ENCODE results near the gene MBD4. TPM values are rescaled to one million over a fixed set of nuclear protein-coding genes. Genes with fewer than 3 reads are reported as not detected.
A peak's percentile ranks its signal among the peaks of the same experiment; 100 is the strongest.
"Not testable (repeated sequence)": the region's sequence is repeated elsewhere in the genome, so short reads cannot be mapped to it uniquely, and the experiment has no call there.

MBD4 gene
- polyA plus RNA-seq, 2 of the 4 experiments (the other 2 are of a cell fraction) = 32.7 to 49.7 TPM

- FAIRE-seq = no peak
- H3K27ac ChIP-seq = peak overlapping the region; percentile 86 to 95; a peak in 5 of 6 replicates
- H3K4me2 ChIP-seq = peak overlapping the region; percentile 57; the same call in 2 of the 3 replicates
- no peak for DNase-seq (ENCODE audit: low read depth in 1 of 2, low spot score in 1 of 2)
- peaks cover 82% of the 10 kb centered on the region for H3K4me1 ChIP-seq
- no peak for TF ChIP-seq CHD2 (IDR thresholded peaks at IDR 0.05; ENCODE audit: low read length, partially characterized antibody)
- TF ChIP-seq CBX8 (IDR thresholded peaks at IDR 0.05) = no peak
- TF ChIP-seq RNF2 (IDR thresholded peaks at IDR 0.05; ENCODE audit: borderline replicate concordance, low read depth) = no peak
- no peak for TF ChIP-seq HOXB13 (CRISPR knock-in tag; IDR thresholded peaks at IDR 0.05; ENCODE audit: low read depth)
- no peak for TF ChIP-seq HDAC2 (IDR thresholded peaks at IDR 0.05)
- no peak for TF ChIP-seq NR3C1 (IDR thresholded peaks at IDR 0.05)
- no peak for ATAC-seq
- ChIA-PET POLR2A (no interaction called here), CTCF (no interaction called here)
- no peaks in the 10 kb centered on the region for H3K9me3 ChIP-seq
- WGBS (ENCODE audit: missing lambda C conversion rate) = 74% methylated on average over 6 of the region's 6 CpGs
- H3K4me3 ChIP-seq = no peak overlapping the region
Measured at GRCh38 chr3:129393271-129393670, 46.5 kb downstream of the MBD4 start.

- TF ChIP-seq MAX (IDR thresholded peaks at IDR 0.05) = peak; percentile 35; the same call in 1 of the 2 replicates
- H3K4me3 ChIP-seq; H3K9me3 ChIP-seq; POLR2A ChIA-PET; CTCF ChIA-PET; FAIRE-seq; DNase-seq (ENCODE audit: low read depth in 1 of 2, low spot score in 1 of 2): not testable (repeated sequence)
- Histone ChIP-seq H3K4me2 (peak overlapping the region; percentile 57), H3K27ac (peak overlapping the region; percentile 86 to 95), H3K4me1 (peaks cover 82% of the 10 kb centered on the region)
- peak; percentile 23 to 25; a peak in 4 of 6 replicates for ATAC-seq
- WGBS (ENCODE audit: missing lambda C conversion rate) = 54% methylated on average over 7 of the region's 8 CpGs
Measured at GRCh38 chr3:129392106-129392887, 47.5 kb downstream of the MBD4 start.

- H3K4me1 ChIP-seq = peaks cover 82% of the 10 kb centered on the region
- FAIRE-seq; CTCF ChIA-PET; ATAC-seq; H3K9me3 ChIP-seq; POLR2A ChIA-PET; H3K4me3 ChIP-seq; H3K4me2 ChIP-seq; DNase-seq (ENCODE audit: low read depth in 1 of 2, low spot score in 1 of 2): not testable (repeated sequence)
- peak overlapping the region; percentile 86 to 95 for H3K27ac ChIP-seq
- WGBS (ENCODE audit: missing lambda C conversion rate) = 89% methylated on average over 4 of the region's 4 CpGs
Measured at GRCh38 chr3:129391583-129391982, 48.2 kb downstream of the MBD4 start.

- Histone ChIP-seq H3K4me3 (no peak overlapping the region), H3K4me1 (peaks cover 78% of the 10 kb centered on the region), H3K27ac (peak overlapping the region; percentile 86 to 95), H3K9me3 (no peaks in the 10 kb centered on the region), H3K4me2 (peak overlapping the region; percentile 60)
- TF ChIP-seq CHD2 (IDR thresholded peaks at IDR 0.05; ENCODE audit: low read length, partially characterized antibody) (no peak), ZC3H11A (IDR thresholded peaks at IDR 0.05) (no peak), POLR2AphosphoS2 (conservative IDR thresholded peaks at IDR 0.05; ENCODE audit: low read length) (no peak)
- ChIA-PET CTCF (no interaction called here), POLR2A (interaction anchor here (1.7 kb wide), 1 partner anchor 10 kb away, joined by 8 read pairs; no protein-coding TSS in a partner anchor)
- FAIRE-seq (no peak), ATAC-seq (no peak), DNase-seq (ENCODE audit: low read depth in 1 of 2, low spot score in 1 of 2) (no peak)
- 46% methylated on average over 3 of the region's 3 CpGs for WGBS (ENCODE audit: missing lambda C conversion rate)
Measured at GRCh38 chr3:129389572-129389937, 50.2 kb downstream of the MBD4 start.

- H3K27ac ChIP-seq = peak overlapping the region; percentile 86 to 95
- 10% methylated on average over 7 of the region's 8 CpGs for WGBS (ENCODE audit: missing lambda C conversion rate)
- not testable (repeated sequence) for H3K4me3 ChIP-seq, H3K9me3 ChIP-seq
- CTCF ChIA-PET = interaction anchor here (1.2 kb wide), 1 partner anchor 37 kb away, joined by 3 read pairs; no protein-coding TSS in a partner anchor
- DNase-seq (ENCODE audit: low read depth in 1 of 2, low spot score in 1 of 2) (peak in 1 of 2 experiments; percentile 88), FAIRE-seq (peak; percentile 72), ATAC-seq (peak; percentile 85 to 87)
- TF ChIP-seq MAFK (IDR thresholded peaks at IDR 0.05; ENCODE audit: partially characterized antibody) (peak; percentile 56), EP300 (IDR thresholded peaks at IDR 0.05) (peak in 1 of 2 experiments; percentile 67; a peak in 2 of 5 replicates), GATA3 (IDR thresholded peaks at IDR 0.05; ENCODE audit: borderline replicate concordance) (peak; percentile 69; the same call in 1 of the 2 replicates), JUNB (IDR thresholded peaks at IDR 0.05) (peak; percentile 63), ZNF302 (CRISPR knock-in tag; IDR thresholded peaks at IDR 0.05) (0 out of 2 replicates have a peak, but pooled peaks have one; percentile 19), MAX (IDR thresholded peaks at IDR 0.05) (peak; percentile 52; the same call in 1 of the 2 replicates), FOSL2 (IDR thresholded peaks at IDR 0.05) (peak; percentile 66), FOSL2 (CRISPR knock-in tag; IDR thresholded peaks at IDR 0.05) (peak; percentile 77), JUN (IDR thresholded peaks at IDR 0.05) (peak in 1 of 2 experiments; percentile 68; a peak in 1 of 5 replicates), CEBPB (IDR thresholded peaks at IDR 0.05) (peak in 1 of 2 experiments; percentile 39; a peak in 1 of 4 replicates)
- H3K4me1 ChIP-seq = peaks cover 79% of the 10 kb centered on the region
- POLR2A ChIA-PET = interaction anchor here (1.7 kb wide), 1 partner anchor 11 kb away, joined by 8 read pairs; no protein-coding TSS in a partner anchor
- peak overlapping the region; percentile 60 for H3K4me2 ChIP-seq
Measured at GRCh38 chr3:129388791-129389571, 50.8 kb downstream of the MBD4 start.

Data from A549 (cell line).